Activated B cell treated with CpG ODN at 0.5 μM for 24 hours (primary cell): ENCODE measurements around the gene TMEM117. TPM values are rescaled to one million over a fixed set of nuclear protein-coding genes. Genes with fewer than 3 reads are reported as not detected.

Experiments
- ATAC-seq: fragments of 200-7000 bp; cut with Tn5 transposase; one replicate; pipeline ENCODE4 v1.10.0; 2021; ENCODE audit warnings: low read depth, mild to moderate bottlenecking, moderate library complexity
- CTCF ChIA-PET: fragments of 350-600 bp; sonication (Branson Sonifier 250); formaldehyde crosslinking; loops from one replicate; lab custom pipeline; 2021; ENCODE audit warnings: antibody characterized with exemption; lab: Charles Lee
- POLR2A ChIA-PET: fragments of 350-600 bp; sonication (Branson Sonifier 250); formaldehyde crosslinking; loops from one replicate; lab custom pipeline; 2021; ENCODE audit warnings: antibody characterized with exemption; lab: Charles Lee
- DNase-seq: peaks from one replicate; pipeline ENCODE4 v3.0.0; 2022
- H3K27ac Mint-ChIP-seq: one replicate; pipeline ENCODE4 v1.8.0; 2020; ENCODE audit warnings: mixed read lengths
- H3K27me3 Mint-ChIP-seq: one replicate; pipeline ENCODE4 v1.8.0; 2021; ENCODE audit warnings: mixed read lengths
- H3K36me3 Mint-ChIP-seq: one replicate; pipeline ENCODE4 v1.8.0; 2021; ENCODE audit warnings: low read depth, mixed read lengths
- H3K4me1 Mint-ChIP-seq: one replicate; pipeline ENCODE4 v1.8.0; 2021; ENCODE audit warnings: mixed read lengths
- H3K4me3 Mint-ChIP-seq: one replicate; pipeline ENCODE4 v1.8.0; 2020; ENCODE audit warnings: mild to moderate bottlenecking, mixed read lengths
- H3K9me3 Mint-ChIP-seq: one replicate; pipeline ENCODE4 v1.8.0; 2020; ENCODE audit warnings: mixed read lengths
- CTCF ChIP-seq: fragments of 200-600 bp; IDR thresholded peaks from one replicate; pipeline ENCODE4 v1.8.0; 2022; ENCODE audit warnings: antibody characterized with exemption, mild to moderate bottlenecking
- intact Hi-C: fragments of 100-400 bp; cut with micrococcal nuclease; formaldehyde crosslinking; loops from one replicate; pipeline ENCODE4 v1.15.1; 2024
- total RNA-seq: library from RNA; stranded (reverse); gene quantifications from 2 replicates; pipeline ENCODE4 v1.2.3, GENCODE V29; 2022

The TMEM117 gene
- total RNA-seq, 1 donor from 2014 or later, result 4.8 TPM

DNA sequence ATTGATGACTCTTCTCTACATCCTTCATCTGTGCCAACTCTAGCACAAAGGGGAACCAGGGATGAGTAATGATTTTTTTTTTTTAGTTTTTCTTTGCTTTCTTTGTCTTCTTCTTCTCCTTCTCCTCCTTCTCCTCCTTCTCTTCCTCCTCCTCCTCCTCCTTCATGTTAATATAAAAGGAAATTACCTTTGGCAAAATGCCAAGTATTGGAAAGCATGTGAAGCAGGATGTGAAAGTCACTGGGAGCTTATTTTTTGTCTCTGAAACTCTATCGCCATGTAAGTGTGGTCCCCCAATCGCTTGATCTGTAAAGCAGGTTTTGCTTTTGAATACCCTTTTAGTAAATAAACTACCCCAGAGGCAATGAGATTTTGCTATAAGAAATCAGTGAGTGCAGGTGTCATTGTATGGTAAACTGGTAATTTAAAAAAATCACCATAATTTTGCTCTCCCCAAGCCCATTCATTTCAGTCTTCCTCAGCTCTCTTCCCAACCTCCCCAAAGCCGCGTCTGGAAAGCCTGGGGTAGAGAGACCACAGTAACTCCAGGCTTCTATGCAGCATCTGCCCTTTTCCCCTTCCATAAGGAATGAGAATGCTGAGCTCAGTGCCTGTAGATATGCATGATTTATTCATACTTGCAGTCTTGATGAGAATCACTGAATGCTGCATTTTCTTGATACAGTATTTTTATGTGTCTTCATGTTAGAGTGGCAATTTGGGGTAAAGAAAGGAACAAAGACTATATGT lies 388.7 kb downstream of the TMEM117 start:
- ATAC-seq (no peak), DNase-seq (no peak)
- ChIA-PET POLR2A (no interaction called here), CTCF (no interaction called here)
- no peak overlapping the region for H3K4me3 Mint-ChIP-seq
- H3K27me3 Mint-ChIP-seq, result no peaks in the 10 kb centered on the region
- H3K27ac Mint-ChIP-seq, result no peak overlapping the region
- no peaks in the 10 kb centered on the region for H3K36me3 Mint-ChIP-seq
- no peak for TF ChIP-seq CTCF
- no peaks in the 10 kb centered on the region for H3K4me1 Mint-ChIP-seq
- intact Hi-C loops, result no loop called here
- H3K9me3 Mint-ChIP-seq, result no peaks in the 10 kb centered on the region

DNA sequence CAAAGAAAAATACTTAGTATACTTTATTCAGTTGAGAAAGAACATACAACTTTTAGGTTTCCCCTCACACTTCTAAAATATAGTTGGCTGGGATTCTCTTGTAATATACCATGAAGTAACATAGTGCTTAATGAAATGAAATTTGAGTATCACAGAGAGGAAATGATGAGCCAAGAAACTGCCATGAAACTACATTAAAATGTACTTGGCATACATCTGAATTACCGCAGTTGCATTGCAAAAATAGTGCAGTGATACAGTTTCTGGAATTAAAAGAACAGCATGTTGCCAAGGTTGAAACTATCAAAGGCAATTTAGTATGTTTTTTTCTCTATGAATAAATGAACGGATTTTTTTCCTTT lies 389.2 kb downstream of the TMEM117 start:
- DNase-seq (no peak), ATAC-seq (no peak)
- Mint-ChIP-seq H3K27ac (no peak overlapping the region), H3K4me3 (no peak overlapping the region), H3K9me3 (no peaks in the 10 kb centered on the region), H3K36me3 (no peaks in the 10 kb centered on the region), H3K27me3 (no peaks in the 10 kb centered on the region), H3K4me1 (no peaks in the 10 kb centered on the region)
- ChIA-PET POLR2A (no interaction called here), CTCF (no interaction called here)
- intact Hi-C loops, result no loop called here
- TF ChIP-seq CTCF, result no peak

DNA sequence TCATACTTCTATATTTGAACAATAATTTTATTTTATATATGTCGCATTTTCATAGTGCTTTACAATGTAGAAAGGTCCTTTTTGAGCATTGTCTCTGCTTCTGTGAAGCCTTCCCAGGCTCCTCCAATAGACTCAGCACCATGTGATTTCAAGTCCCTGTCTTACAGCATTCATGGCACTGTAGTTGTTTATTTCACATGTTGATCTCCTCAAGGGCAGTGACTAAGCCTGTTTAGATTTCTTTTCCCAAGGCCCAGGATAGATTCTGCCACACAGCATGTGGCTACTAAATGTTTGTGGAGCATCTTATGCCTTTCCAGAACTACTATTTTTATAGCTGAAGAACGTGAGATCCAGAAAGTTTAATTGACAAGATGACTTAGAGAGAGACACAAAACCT lies 391.7 kb downstream of the TMEM117 start:
- TF ChIP-seq CTCF, result no peak
- H3K36me3 Mint-ChIP-seq, result no peaks in the 10 kb centered on the region
- H3K4me3 Mint-ChIP-seq, result no peak overlapping the region
- H3K9me3 Mint-ChIP-seq, result no peaks in the 10 kb centered on the region
- ChIA-PET CTCF (no interaction called here), POLR2A (no interaction called here)
- intact Hi-C loops, result no loop called here
- H3K27me3 Mint-ChIP-seq, result no peaks in the 10 kb centered on the region
- no peak for ATAC-seq
- H3K27ac Mint-ChIP-seq, result no peak overlapping the region
- DNase-seq, result no peak
- H3K4me1 Mint-ChIP-seq, result no peaks in the 10 kb centered on the region

DNA sequence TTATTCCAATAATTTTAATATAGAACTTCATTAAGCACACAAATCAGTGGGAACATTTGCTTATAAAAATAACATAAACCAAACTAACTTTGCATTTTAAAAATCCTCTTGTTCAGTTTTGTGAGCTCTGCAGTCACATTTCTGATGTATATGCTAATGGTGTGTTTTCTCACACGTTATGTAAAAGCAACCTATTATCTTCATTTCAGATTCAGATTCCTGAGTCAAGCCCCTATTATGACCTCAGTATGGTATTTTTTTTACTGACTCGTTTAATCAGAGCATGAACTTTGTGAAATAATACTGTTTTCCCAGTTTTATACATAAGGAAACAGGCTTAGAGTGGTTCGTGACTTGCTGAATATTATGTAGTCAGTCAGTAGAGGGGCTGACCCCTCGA lies 394.0 kb downstream of the TMEM117 start:
- POLR2A ChIA-PET, result no interaction called here
- Mint-ChIP-seq H3K27me3 (no peaks in the 10 kb centered on the region), H3K4me3 (no peak overlapping the region), H3K4me1 (no peaks in the 10 kb centered on the region), H3K36me3 (no peaks in the 10 kb centered on the region), H3K27ac (no peak overlapping the region), H3K9me3 (no peaks in the 10 kb centered on the region)
- no peak for DNase-seq
- TF ChIP-seq CTCF, result no peak
- CTCF ChIA-PET, result no interaction called here
- no peak for ATAC-seq
- intact Hi-C loops, result no loop called here

- Mint-ChIP-seq H3K36me3 (no peaks in the 10 kb centered on the region), H3K4me3 (no peak overlapping the region), H3K4me1 (no peaks in the 10 kb centered on the region), H3K27ac (no peak overlapping the region), H3K27me3 (no peaks in the 10 kb centered on the region), H3K9me3 (no peaks in the 10 kb centered on the region)
- ChIA-PET POLR2A (no interaction called here), CTCF (no interaction called here)
- TF ChIP-seq CTCF, result no peak
- no peak for ATAC-seq
- intact Hi-C loops, result no loop called here
- DNase-seq, result no peak
Observed at GRCh38 chr12:44235674-44236073, 399.8 kb downstream of the TMEM117 start.
